ENCODE data around the gene GNAS-AS1. TPM values are rescaled to one million over a fixed set of nuclear protein-coding genes. Genes with fewer than 3 reads are reported as not detected.

GNAS-AS1 gene
- total and polyA plus RNA-seq, 10 of the 15 experiments (the other 5 are each of a cell fraction or from before 2014, with no cell fraction given): 0.06 to 2.7 (median 1.2) TPM

GRCh38 chr20:58832457-58832856 is 18.2 kb downstream of the GNAS-AS1 start:
- ChIA-PET SMC1A (ENCODE audit: uncharacterized antibody, unreplicated experiment) (no interaction called here), CTCF (no interaction called here), POLR2A (no interaction called here), RAD21 (ENCODE audit: unreplicated experiment) (no interaction called here)
- Histone ChIP-seq H3K27me3 (replicated peaks in 1 of 2; ENCODE audit: control insufficient read depth in 2 of 2, insufficient read depth in 2 of 2, low read length in 1 of 2) (no peaks in the 10 kb centered on the region), H3K9ac (ENCODE audit: control insufficient read depth, insufficient read depth, low read length) (no peak overlapping the region), H3K4me3 (no peak overlapping the region), H2AFZ (ENCODE audit: control insufficient read depth, low read depth, low read length) (no peak overlapping the region), H3K4me2 (ENCODE audit: control insufficient read depth, insufficient read depth) (no peak overlapping the region), H3K79me2 (ENCODE audit: control insufficient read depth, insufficient read depth, low read length) (no peaks in the 10 kb centered on the region), H3K36me3 (ENCODE audit: control insufficient read depth in 2 of 2, insufficient read depth in 2 of 2, low read length in 1 of 2) (no peaks in the 10 kb centered on the region), H4K20me1 (ENCODE audit: control insufficient read depth, insufficient read depth) (no peaks in the 10 kb centered on the region), H3K9me3 (replicated peaks; ENCODE audit: control insufficient read depth, insufficient read depth, low read length) (no peaks in the 10 kb centered on the region), H3K27ac (ENCODE audit: control insufficient read depth, insufficient read depth) (no peak overlapping the region), H3K4me1 (ENCODE audit: control insufficient read depth, insufficient read depth, low read length) (no peaks in the 10 kb centered on the region)
- ATAC-seq (no peak), FAIRE-seq (no peak), DNase-seq (ENCODE audit: low read depth, low spot score) (no peak)
- in situ Hi-C loops (cut with MboI): no loop called here
- 29% methylated on average over 4 of the region's 4 CpGs for WGBS (ENCODE audit: insufficient coverage, insufficient replicate concordance, low lambda C conversion rate, missing lambda C conversion rate)
- TF ChIP-seq RFX5 (IDR thresholded peaks at IDR 0.05; ENCODE audit: low read depth, low read length): no peak
- TF ChIP-seq FOXK2 (IDR thresholded peaks at IDR 0.05): no peak
- no peak for TF ChIP-seq CBX5 (IDR thresholded peaks at IDR 0.05; ENCODE audit: low read depth)
- TF ChIP-seq GABPA (IDR thresholded peaks at IDR 0.05; ENCODE audit: low read depth): no peak
- BruUV-seq (replicated peaks): no TSS peak
- intact Hi-C loops (cut with micrococcal nuclease; ENCODE audit: unreplicated experiment): no loop called here

DNA sequence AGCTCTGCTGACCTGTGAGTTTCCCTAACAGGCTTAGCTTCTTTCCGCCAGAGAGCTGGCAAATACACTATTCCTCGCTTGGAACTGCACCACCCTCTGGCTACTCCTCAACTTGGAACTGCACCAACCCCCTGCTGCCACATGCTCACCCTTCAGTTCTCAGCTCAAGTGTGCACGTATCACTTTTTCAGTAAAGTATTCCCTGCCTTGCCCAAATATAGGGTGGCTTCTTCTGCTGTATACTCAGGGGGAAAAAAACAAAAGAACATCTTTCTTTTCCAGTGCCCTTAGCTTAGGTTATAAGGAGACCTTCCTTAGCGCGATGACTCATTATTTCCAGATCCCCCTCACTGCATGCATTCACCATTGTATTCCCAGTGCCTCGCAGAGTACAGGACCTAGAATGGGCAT is 21.2 kb downstream of the GNAS-AS1 start:
- 81% methylated on average over 6 of the region's 6 CpGs for WGBS (ENCODE audit: insufficient coverage, insufficient replicate concordance, low lambda C conversion rate, missing lambda C conversion rate)
- Histone ChIP-seq H3K27ac (ENCODE audit: control insufficient read depth, insufficient read depth) (no peak overlapping the region), H3K4me1 (ENCODE audit: control insufficient read depth, insufficient read depth, low read length) (no peaks in the 10 kb centered on the region), H3K4me2 (ENCODE audit: control insufficient read depth, insufficient read depth) (no peak overlapping the region), H4K20me1 (ENCODE audit: control insufficient read depth, insufficient read depth) (no peaks in the 10 kb centered on the region), H3K4me3 (no peak overlapping the region), H3K9ac (ENCODE audit: control insufficient read depth, insufficient read depth, low read length) (no peak overlapping the region), H3K79me2 (ENCODE audit: control insufficient read depth, insufficient read depth, low read length) (no peaks in the 10 kb centered on the region), H2AFZ (ENCODE audit: control insufficient read depth, low read depth, low read length) (no peak overlapping the region), H3K36me3 (ENCODE audit: control insufficient read depth in 2 of 2, insufficient read depth in 2 of 2, low read length in 1 of 2) (no peaks in the 10 kb centered on the region; a peak in 1 of 4 replicates), H3K9me3 (replicated peaks; ENCODE audit: control insufficient read depth, insufficient read depth, low read length) (no peaks in the 10 kb centered on the region), H3K27me3 (replicated peaks in 1 of 2; ENCODE audit: control insufficient read depth in 2 of 2, insufficient read depth in 2 of 2, low read length in 1 of 2) (no peaks in the 10 kb centered on the region)
- in situ Hi-C loops (cut with MboI): no loop called here
- no peak for DNase-seq (ENCODE audit: low read depth, low spot score)
- no TSS peak for BruUV-seq (replicated peaks)
- intact Hi-C loops (cut with micrococcal nuclease; ENCODE audit: unreplicated experiment): no loop called here
- ChIA-PET RAD21 (ENCODE audit: unreplicated experiment) (no interaction called here), CTCF (interaction anchor here (0.9 kb wide), 1 partner anchor 52 kb away, joined by 3 read pairs; no protein-coding TSS in a partner anchor), POLR2A (no interaction called here), SMC1A (ENCODE audit: uncharacterized antibody, unreplicated experiment) (interaction anchor here (1.2 kb wide), 1 partner anchor 18 kb away, joined by 3 read pairs; no protein-coding TSS in a partner anchor)
- no peak for ATAC-seq
- FAIRE-seq: no peak
- no peak for TF ChIP-seq CBX5 (IDR thresholded peaks at IDR 0.05; ENCODE audit: low read depth)
- no peak for TF ChIP-seq KLF5 (IDR thresholded peaks at IDR 0.05; ENCODE audit: partially characterized antibody)
- no peak for TF ChIP-seq ZBTB11 (CRISPR knock-in tag; IDR thresholded peaks at IDR 0.05)
- TF ChIP-seq BMI1 (IDR thresholded peaks at IDR 0.05; ENCODE audit: borderline replicate concordance): no peak
- TF ChIP-seq EZH2 (IDR thresholded peaks at IDR 0.05; ENCODE audit: borderline replicate concordance, control insufficient read depth, low read depth, low read length): no peak
- no peak for TF ChIP-seq E4F1 (IDR thresholded peaks at IDR 0.05; ENCODE audit: borderline replicate concordance, partially characterized antibody)
- TF ChIP-seq POLR2AphosphoS2 (IDR thresholded peaks at IDR 0.05; ENCODE audit: low read depth, low read length): no peak
- TF ChIP-seq ZNF622 (IDR thresholded peaks at IDR 0.05): no peak
